Retinal pigment epithelial cell (primary cell): Measurements from ENCODE around the gene ACBD6.

Source experiments
- DNase-seq: peaks from one replicate; pipeline ENCODE4 v3.0.0-alpha.2; 2010; ENCODE audit warnings: low read depth
- H3K4me3 ChIP-seq: 2 replicates; pipeline ENCODE4 v1.5.1; 2011; ENCODE audit warnings: mild to moderate bottlenecking, low read length, control low read depth, moderate library complexity
- TF ChIP-seq, protein P1 (sequence below): conservative IDR thresholded peaks from 2 replicates; pipeline ENCODE4 v1.5.1; 2011; ENCODE audit warnings: low read depth, low read length, control low read depth, inconsistent platforms

Gene ACBD6

DNA sequence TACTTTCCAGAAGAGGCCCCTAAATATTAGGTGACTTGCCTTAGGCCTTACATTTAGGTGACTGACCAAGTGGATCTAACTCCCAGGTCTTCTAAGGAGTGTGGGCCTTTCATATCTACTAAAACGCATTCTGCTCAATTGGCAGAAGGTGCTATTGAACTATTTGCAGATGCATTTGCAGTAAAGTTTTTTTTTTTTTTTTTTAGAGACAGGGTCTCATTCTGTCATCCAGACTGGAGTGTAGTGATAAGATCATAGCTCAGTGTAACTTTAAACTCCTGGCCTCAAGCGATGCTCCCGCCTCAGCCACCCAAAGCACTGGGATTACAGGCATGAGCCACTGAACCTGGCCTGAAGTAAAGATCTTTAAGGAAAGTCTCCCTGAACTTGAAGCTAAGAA lies 13.0 kb upstream of the ACBD6 start:
- H3K4me3 ChIP-seq, result no peak overlapping the region
- DNase-seq, result no peak
- TF ChIP-seq, protein P1, sequence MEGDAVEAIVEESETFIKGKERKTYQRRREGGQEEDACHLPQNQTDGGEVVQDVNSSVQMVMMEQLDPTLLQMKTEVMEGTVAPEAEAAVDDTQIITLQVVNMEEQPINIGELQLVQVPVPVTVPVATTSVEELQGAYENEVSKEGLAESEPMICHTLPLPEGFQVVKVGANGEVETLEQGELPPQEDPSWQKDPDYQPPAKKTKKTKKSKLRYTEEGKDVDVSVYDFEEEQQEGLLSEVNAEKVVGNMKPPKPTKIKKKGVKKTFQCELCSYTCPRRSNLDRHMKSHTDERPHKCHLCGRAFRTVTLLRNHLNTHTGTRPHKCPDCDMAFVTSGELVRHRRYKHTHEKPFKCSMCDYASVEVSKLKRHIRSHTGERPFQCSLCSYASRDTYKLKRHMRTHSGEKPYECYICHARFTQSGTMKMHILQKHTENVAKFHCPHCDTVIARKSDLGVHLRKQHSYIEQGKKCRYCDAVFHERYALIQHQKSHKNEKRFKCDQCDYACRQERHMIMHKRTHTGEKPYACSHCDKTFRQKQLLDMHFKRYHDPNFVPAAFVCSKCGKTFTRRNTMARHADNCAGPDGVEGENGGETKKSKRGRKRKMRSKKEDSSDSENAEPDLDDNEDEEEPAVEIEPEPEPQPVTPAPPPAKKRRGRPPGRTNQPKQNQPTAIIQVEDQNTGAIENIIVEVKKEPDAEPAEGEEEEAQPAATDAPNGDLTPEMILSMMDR, result no peak

DNA sequence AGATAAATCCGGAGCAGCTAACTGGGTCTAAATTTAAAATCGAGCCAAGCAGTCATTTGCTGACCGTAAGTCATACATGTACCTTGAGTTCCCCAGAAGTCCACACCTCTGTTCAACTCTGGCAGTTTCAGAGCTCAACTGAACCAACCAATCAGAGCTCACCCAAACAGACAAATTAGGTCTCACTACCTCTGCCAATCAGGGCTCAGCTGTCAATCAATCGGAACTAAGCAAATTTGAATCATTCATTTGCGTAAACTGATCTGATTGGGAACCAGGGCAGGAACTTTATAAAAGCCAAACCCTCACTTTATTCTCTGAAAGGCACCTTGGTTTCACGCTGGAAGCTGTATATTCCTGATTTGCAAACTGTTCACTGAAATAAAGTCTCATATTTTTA lies 11.2 kb upstream of the ACBD6 start:
- TF ChIP-seq, protein P1, result no peak
- DNase-seq, result no peak
- no peak overlapping the region for H3K4me3 ChIP-seq

DNA sequence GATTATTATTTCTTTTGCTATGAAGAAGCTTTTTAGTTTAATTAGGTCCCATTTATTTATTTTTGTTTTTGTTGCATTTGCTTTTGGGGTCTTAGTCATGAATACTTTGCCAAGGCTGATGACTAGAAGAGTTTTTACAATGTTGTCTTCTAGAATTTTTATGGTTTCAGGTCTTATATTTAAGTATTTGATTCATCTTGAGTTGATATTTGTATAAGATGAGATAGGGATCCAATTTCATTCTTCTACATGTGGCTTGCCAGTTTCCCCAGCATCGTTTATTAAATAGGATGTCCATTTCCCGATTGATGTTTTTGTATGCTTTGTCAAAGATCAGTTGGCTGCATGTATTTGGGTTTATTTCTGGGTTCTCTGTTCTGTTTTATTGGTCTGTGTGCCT lies 8.5 kb upstream of the ACBD6 start:
- no peak overlapping the region for H3K4me3 ChIP-seq
- DNase-seq, result no peak
- TF ChIP-seq, protein P1, result no peak

DNA sequence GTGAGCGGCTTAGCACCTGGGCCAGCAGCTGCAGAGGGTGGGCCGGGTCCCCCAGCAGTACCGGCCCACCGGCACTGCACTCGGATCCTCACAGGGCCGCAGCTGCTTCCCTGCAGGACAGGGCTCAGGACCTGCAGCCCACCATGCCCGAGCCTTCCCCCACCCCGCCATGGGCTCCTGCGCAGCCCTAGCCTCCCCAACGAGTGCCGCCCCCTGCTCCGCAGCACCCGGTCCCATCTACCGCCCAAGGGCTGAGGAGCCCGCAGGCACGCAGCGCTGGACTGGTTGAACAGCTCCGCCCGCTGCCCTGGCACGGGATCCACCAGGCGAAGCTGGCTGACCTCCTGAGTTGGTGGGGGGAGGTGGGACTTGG lies 6.3 kb upstream of the ACBD6 start:
- no peak overlapping the region for H3K4me3 ChIP-seq
- TF ChIP-seq, protein P1, result no peak
- no peak for DNase-seq

DNA sequence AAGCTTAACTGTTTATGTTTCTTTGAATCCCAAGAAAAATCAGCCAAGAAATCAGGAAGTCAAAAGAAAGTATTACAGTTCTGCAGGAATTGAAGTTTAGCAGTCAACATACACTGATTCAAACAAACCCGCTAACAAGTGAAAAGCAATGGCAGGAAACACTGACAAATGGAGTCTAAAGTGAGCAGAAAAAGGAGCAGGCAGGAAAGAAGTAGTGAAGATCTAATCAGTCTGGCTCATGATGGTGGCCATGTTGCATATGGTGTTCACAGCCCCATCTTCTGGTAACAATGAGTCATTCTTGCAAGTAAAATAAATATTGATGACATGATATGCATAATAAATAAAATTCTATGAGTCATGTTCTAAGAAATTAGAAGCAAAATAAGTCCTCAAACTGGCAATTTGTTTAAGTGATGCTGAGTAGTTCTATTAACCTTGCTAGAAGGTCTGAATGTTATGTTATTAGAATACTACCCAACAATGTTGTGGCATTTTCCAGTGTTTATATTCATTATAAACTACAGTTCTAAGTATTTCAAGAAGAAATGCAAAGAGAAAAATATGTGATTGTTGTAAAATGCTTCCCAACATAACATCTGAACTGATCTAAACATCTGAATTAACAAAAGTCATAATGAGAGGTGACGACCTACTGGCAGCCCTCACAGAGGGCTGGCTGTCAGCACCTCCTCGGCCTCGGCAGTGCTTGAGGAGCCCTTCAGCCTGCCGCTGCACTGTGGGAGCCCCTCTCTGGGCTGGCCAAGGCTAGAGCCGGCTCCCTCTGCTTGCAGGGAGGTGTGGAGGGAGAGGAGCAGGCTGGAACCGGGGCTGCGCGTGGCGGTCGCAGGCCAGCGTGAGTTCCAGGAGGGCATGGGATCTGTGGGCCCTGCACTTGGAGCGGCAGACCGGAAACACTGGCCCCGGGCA lies 5.7 kb upstream of the ACBD6 start:
- H3K4me3 ChIP-seq, result no peak overlapping the region
- no peak for DNase-seq
- TF ChIP-seq, protein P1, result no peak

DNA sequence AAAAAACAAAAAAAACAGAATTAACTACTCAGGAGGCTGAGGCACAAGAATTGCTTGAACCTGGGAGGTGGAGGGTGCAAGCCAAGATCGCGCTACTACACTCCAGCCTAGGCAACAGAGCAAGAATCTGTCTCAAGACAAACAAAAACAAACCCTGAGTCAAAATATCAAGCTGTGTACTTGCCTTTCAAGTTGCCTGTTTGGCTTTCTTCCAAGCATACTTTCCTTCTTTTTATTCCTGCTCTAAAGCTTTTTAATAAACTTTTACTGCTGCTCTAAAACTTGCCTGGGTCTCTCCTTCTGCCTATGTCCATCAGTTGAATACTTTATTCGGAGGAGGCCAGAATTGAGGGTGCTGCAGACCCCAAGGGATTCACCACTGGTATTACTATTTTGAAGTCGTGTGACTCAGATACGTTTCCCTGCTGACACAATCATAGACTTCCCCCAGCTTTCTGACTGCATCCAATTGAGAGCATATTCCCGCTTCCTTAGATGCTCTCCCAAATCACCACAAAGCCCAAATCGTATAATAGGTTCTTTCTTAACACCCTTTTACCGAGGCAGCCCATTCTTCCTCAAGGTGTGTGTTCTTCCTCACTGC lies 3.5 kb upstream of the ACBD6 start:
- TF ChIP-seq, protein P1, result no peak
- H3K4me3 ChIP-seq, result no peak overlapping the region
- no peak for DNase-seq

DNA sequence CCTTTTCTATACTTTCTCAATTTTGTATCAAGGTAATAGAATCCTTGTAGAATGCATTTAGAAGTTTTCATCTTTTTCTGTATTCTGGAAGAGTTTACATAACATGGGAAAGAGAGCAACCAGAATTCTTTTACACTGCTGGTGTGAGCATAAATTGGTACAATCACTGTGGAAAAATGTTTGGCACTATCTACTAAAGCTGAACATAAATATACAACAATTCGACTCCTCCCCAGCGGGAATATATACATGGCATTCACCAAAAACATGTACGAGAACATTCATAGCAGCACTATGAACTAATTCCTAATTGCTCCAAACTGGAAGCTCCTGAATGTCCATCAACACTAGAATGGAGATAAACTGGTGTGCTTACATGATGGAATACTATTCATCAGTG lies 1.8 kb upstream of the ACBD6 start:
- DNase-seq, result no peak
- TF ChIP-seq, protein P1, result no peak
- H3K4me3 ChIP-seq, result no peak overlapping the region
